ENCODE data around the gene COPB1.

DNA sequence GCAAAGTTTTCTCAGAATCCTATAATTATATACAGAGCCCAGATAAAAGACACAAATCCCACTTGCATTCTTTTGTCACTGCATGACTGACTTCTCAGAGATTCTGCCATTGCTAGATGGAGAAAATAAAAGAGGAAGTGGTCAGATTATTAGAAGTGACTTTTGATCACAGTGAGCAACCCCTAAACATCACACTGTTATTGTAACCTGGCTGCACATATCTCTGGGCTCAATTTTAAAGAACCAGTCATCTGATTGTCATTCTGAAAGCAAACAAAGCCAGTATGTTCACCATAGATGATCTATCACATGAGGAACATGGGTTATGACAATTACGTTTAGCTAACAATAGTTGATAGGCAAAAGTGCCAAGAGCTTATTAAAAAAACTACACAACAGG lies 47.8 kb downstream of the COPB1 start:
- no peak for TF ChIP-seq EZH2phosphoT487 (IDR thresholded peaks at IDR 0.05; ENCODE audit: borderline replicate concordance, low read depth, low read length)
- no peak for TF ChIP-seq CTCF (conservative IDR thresholded peaks at IDR 0.05; ENCODE audit: low read length)
